B cell (primary cell): Measurements from ENCODE around the gene YWHAG. TPM values are rescaled to one million over a fixed set of nuclear protein-coding genes. Genes with fewer than 3 reads are reported as not detected.
"Not testable (repeated sequence)": the region's sequence is repeated elsewhere in the genome, so short reads cannot be mapped to it uniquely, and the experiment has no call there.

Experiments used
- ATAC-seq: fragments of 200-7000 bp; cut with Tn5 transposase; one replicate; pipeline ENCODE4 v1.10.0; 2021; ENCODE audit warnings: low read depth, mild to moderate bottlenecking, moderate number of reproducible peaks, moderate library complexity
- CTCF ChIA-PET: fragments of 350-600 bp; sonication (Branson Sonifier 250); formaldehyde crosslinking; loops from one replicate; lab custom pipeline; 2021; ENCODE audit warnings: antibody characterized with exemption, inconsistent platforms; lab: Charles Lee
- POLR2A ChIA-PET: fragments of 350-600 bp; sonication (Branson Sonifier 250); formaldehyde crosslinking; loops from one replicate; lab custom pipeline; 2021; ENCODE audit warnings: antibody characterized with exemption; lab: Charles Lee
- DNase-seq: peaks from one replicate; pipeline ENCODE4 v3.0.0; 2013
- H2AFZ ChIP-seq: 2 replicates; pipeline ENCODE4 v1.6.1; 2012; ENCODE audit warnings: mild to moderate bottlenecking, low read depth, low read length; ENCODE audit not compliant: insufficient read depth, poor library complexity, severe bottlenecking
- H3K27ac ChIP-seq, 2 donors: 1 replicate in 1 of 2; 2 replicates in 1 of 2; pipeline ENCODE4 v1.5.1; 2012 to 2013; ENCODE audit warnings: low read length in 2 of 2, mild to moderate bottlenecking in 2 of 2, moderate library complexity in 1 of 2
- H3K27me3 ChIP-seq, 4 experiments: fragments of 200-600 bp in 1 of 4; sonication (generic) in 1 of 4; replicated peaks in 1 of 4; 1 replicate in 2 of 4; 2 replicates in 2 of 4; pipeline versions ENCODE4 v1.6.1 to v1.7.0; 2013 to 2016; ENCODE audit warnings: low read length in 3 of 4, mild to moderate bottlenecking in 2 of 4, mixed read lengths in 1 of 4, moderate library complexity in 1 of 4; ENCODE audit not compliant: insufficient read depth in 4 of 4, control insufficient read depth in 3 of 4; ENCODE audit errors: control extremely low read depth in 1 of 4
- H3K36me3 ChIP-seq, 2 experiments: replicated peaks in 1 of 2; 1 replicate in 1 of 2; 2 replicates in 1 of 2; pipeline versions ENCODE4 v1.6.1 to v1.7.1; 2013; ENCODE audit warnings: low read length in 1 of 2; ENCODE audit not compliant: insufficient read depth in 2 of 2, control insufficient read depth in 1 of 2; ENCODE audit errors: control extremely low read depth in 1 of 2, extremely low read depth in 1 of 2
- H3K4me1 ChIP-seq, 2 donors: fragments of 200-600 bp in 1 of 2; sonication (generic) in 1 of 2; 1 replicate in 1 of 2; 2 replicates in 1 of 2; pipeline versions ENCODE4 v1.5.1 to v1.6.1; 2013 to 2017; ENCODE audit warnings: low read length in 2 of 2; ENCODE audit not compliant: control insufficient read depth in 2 of 2, insufficient read depth in 2 of 2
- H3K4me2 ChIP-seq: replicated peaks from 2 replicates; pipeline ENCODE3; 2012; ENCODE audit warnings: mild to moderate bottlenecking, low read depth, low read length; ENCODE audit not compliant: poor library complexity, severe bottlenecking
- H3K4me3 ChIP-seq, 5 experiments: fragments of 200-600 bp in 1 of 5; sonication (generic) in 1 of 5; 1 replicate in 3 of 5; 2 replicates in 2 of 5; pipeline versions ENCODE4 v1.5.1 to v1.7.0; 2011 to 2016; ENCODE audit warnings: low read length in 4 of 5, mild to moderate bottlenecking in 4 of 5, low read depth in 2 of 5, control low read depth in 1 of 5, moderate library complexity in 1 of 5; ENCODE audit not compliant: insufficient read depth in 1 of 5; ENCODE audit errors: control extremely low read depth in 1 of 5, extremely low read depth in 1 of 5
- H3K79me2 ChIP-seq: fragments of 200-600 bp; sonication (generic); one replicate; pipeline ENCODE4 v1.6.0; 2016; ENCODE audit warnings: low read length; ENCODE audit not compliant: control insufficient read depth, insufficient read depth
- H3K9ac ChIP-seq: fragments of 200-600 bp; sonication (generic); 2 replicates; pipeline ENCODE4 v1.6.1; 2017; ENCODE audit warnings: mild to moderate bottlenecking, low read length, moderate library complexity
- H3K9me3 ChIP-seq, 3 donors: one replicate each; pipeline versions ENCODE4 v1.6.1 to v1.7.1; 2013; ENCODE audit warnings: low read length in 2 of 3; ENCODE audit not compliant: control insufficient read depth in 2 of 3, insufficient read depth in 1 of 3; ENCODE audit errors: control extremely low read depth in 1 of 3
- H4K20me1 ChIP-seq: 2 replicates; pipeline ENCODE4 v1.6.0; 2012; ENCODE audit warnings: mild to moderate bottlenecking, low read length; ENCODE audit not compliant: insufficient read depth, control insufficient read depth, poor library complexity, severe bottlenecking
- H3K27ac Mint-ChIP-seq: one replicate; pipeline ENCODE4 v1.8.0; 2021; ENCODE audit warnings: mixed read lengths
- H3K27me3 Mint-ChIP-seq: one replicate; pipeline ENCODE4 v1.8.0; 2021; ENCODE audit warnings: mixed read lengths
- H3K4me1 Mint-ChIP-seq: one replicate; pipeline ENCODE4 v1.8.0; 2021; ENCODE audit warnings: mixed read lengths
- H3K4me3 Mint-ChIP-seq: one replicate; pipeline ENCODE4 v1.8.0; 2021; ENCODE audit warnings: mixed read lengths
- H3K9me3 Mint-ChIP-seq: one replicate; pipeline ENCODE4 v1.8.0; 2022; ENCODE audit warnings: mixed read lengths; ENCODE audit not compliant: insufficient read depth
- EZH2 ChIP-seq: IDR thresholded peaks from 2 replicates; pipeline ENCODE4 v1.6.1; 2012; ENCODE audit warnings: borderline replicate concordance, low read depth, mild to moderate bottlenecking, moderate library complexity, low read length; ENCODE audit not compliant: insufficient read depth, poor library complexity, severe bottlenecking
- WGBS: methylation state at CpG from one replicate; pipeline ENCODE4 v1.1.5; 2013; ENCODE audit warnings: missing lambda C conversion rate; ENCODE audit not compliant: insufficient coverage; 5-methylcytosine and 5-hydroxymethylcytosine counted together
- intact Hi-C: fragments of 100-400 bp; cut with micrococcal nuclease; formaldehyde crosslinking; loops from one replicate; pipeline ENCODE4 v1.10.0; 2022
- polyA plus RNA-seq: library from polyadenylated mRNA; depleted of rRNA; stranded (reverse); fragments of >200 nt; gene quantifications from 2 replicates; pipeline ENCODE4 v1.2.3, GENCODE V29; 2012
- total RNA-seq, 2 donors: library from RNA; stranded (reverse); fragments of 120-200 nt in 1 of 2; gene quantifications; 1 replicate in 1 of 2; 2 replicates in 1 of 2; pipeline versions ENCODE4 v1.2.3 to v1.2.4, GENCODE V29; 2013 to 2022
- TF ChIP-seq, protein P1 (sequence below): fragments of 200-600 bp; IDR thresholded peaks from one replicate; pipeline ENCODE4 v1.8.0; 2022; ENCODE audit warnings: antibody characterized with exemption, mild to moderate bottlenecking

YWHAG gene
- total and polyA plus RNA-seq, 2 donors (not counting 1 experiment from before 2014, with no cell fraction given): 6.6 to 51.6 TPM

GRCh38 chr7:76403780-76404494 lies 45.1 kb upstream of the YWHAG start:
- Histone ChIP-seq H3K27me3 (no peaks in the 10 kb centered on the region), H3K36me3 (no peaks in the 10 kb centered on the region), H3K27ac (no peak overlapping the region), H4K20me1 (no peaks in the 10 kb centered on the region), H3K9ac (no peak overlapping the region), H3K4me2 (peak overlapping the region; percentile 3), H3K4me1 (peaks cover 6 to 7% of the 10 kb centered on the region in 2 donors), H3K9me3 (no peaks in the 10 kb centered on the region), H3K79me2 (no peaks in the 10 kb centered on the region), H3K4me3 (no peak overlapping the region), H2AFZ (no peak overlapping the region)
- Mint-ChIP-seq H3K9me3 (no peaks in the 10 kb centered on the region), H3K4me1 (peaks cover 10% of the 10 kb centered on the region), H3K4me3 (no peak overlapping the region), H3K27me3 (no peaks in the 10 kb centered on the region), H3K27ac (no peak overlapping the region)
- intact Hi-C loops: no loop called here
- peak; percentile 32 for DNase-seq
- ChIA-PET CTCF (no interaction called here), POLR2A (no interaction called here)
- WGBS: 79% methylated on average over 4 of the region's 10 CpGs
- no peak for TF ChIP-seq EZH2
- TF ChIP-seq, protein P1, sequence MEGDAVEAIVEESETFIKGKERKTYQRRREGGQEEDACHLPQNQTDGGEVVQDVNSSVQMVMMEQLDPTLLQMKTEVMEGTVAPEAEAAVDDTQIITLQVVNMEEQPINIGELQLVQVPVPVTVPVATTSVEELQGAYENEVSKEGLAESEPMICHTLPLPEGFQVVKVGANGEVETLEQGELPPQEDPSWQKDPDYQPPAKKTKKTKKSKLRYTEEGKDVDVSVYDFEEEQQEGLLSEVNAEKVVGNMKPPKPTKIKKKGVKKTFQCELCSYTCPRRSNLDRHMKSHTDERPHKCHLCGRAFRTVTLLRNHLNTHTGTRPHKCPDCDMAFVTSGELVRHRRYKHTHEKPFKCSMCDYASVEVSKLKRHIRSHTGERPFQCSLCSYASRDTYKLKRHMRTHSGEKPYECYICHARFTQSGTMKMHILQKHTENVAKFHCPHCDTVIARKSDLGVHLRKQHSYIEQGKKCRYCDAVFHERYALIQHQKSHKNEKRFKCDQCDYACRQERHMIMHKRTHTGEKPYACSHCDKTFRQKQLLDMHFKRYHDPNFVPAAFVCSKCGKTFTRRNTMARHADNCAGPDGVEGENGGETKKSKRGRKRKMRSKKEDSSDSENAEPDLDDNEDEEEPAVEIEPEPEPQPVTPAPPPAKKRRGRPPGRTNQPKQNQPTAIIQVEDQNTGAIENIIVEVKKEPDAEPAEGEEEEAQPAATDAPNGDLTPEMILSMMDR: no peak
- no peak for ATAC-seq

DNA sequence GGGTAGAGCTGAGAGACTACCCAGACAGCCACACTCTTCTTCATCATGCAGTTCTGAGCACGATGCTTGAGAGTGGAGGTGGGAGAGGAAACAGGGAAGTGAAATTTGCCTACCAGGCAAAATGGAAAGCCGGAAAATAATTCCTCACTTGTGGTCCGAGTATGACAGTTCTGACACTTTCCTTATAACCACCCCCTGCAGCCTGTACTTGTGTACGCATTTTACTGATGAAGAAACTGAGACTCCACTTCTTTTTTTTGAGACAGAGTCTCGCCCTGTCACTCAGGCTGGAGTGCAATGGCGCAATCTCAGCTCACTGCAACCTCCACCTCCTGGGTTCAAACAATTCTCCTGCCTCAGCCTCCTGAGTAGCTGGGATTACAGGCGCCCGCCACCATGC lies 44.3 kb upstream of the YWHAG start:
- H3K4me2 ChIP-seq, H3K4me3 ChIP-seq, ATAC-seq, H3K27me3 Mint-ChIP-seq, H3K9ac ChIP-seq, CTCF ChIA-PET, H3K4me1 ChIP-seq, H3K36me3 ChIP-seq, H3K27ac ChIP-seq, H3K79me2 ChIP-seq, H3K27me3 ChIP-seq, intact Hi-C loops, H3K9me3 Mint-ChIP-seq, H3K27ac Mint-ChIP-seq, H3K4me3 Mint-ChIP-seq, H3K9me3 ChIP-seq, H4K20me1 ChIP-seq, H3K4me1 Mint-ChIP-seq, DNase-seq, H2AFZ ChIP-seq, POLR2A ChIA-PET: not testable (repeated sequence)
- 70% methylated on average over 2 of the region's 8 CpGs for WGBS
